WI38 (cell line): Measurements from ENCODE around the gene ARID4A.
"Not testable (repeated sequence)": the region's sequence is repeated elsewhere in the genome, so short reads cannot be mapped to it uniquely, and the experiment has no call there.

Experiments
- H3K4me3 ChIP-seq: 2 replicates; pipeline ENCODE4 v1.5.1; 2011; ENCODE audit warnings: low read depth, mild to moderate bottlenecking, control low read depth, low read length
- CTCF ChIP-seq: IDR thresholded peaks from 2 replicates; pipeline ENCODE4 v1.5.1; 2012; ENCODE audit warnings: low read depth, mild to moderate bottlenecking, control low read depth, low read length

Gene ARID4A

DNA sequence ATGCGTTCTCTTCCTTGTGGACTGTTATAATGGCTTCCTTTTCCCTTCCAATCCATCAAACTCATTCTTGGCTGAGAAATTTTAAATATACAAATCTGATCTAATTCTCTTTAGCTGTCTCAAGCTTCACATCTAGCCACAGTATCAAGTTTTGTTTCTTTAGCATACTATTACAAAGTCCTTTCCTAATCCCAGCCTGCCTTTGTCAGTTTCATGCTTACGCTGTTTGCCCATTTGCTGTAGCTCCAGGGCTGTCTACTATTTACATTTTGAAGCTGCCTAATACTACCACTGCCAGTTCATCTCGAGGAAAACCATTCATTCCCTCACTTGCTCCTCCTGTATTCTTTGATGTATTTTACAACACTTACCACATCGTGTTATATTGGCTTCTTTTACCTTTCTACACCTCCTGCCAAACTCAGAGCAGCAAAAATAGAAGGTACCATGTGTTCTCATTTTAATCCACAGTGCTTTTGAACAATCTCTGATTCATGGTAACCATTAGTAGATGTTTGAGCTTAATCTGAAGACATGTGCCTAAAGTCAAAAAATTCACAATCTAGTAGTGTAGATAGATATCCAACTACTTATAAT is 42.9 kb downstream of the ARID4A start:
- TF ChIP-seq CTCF: no peak
- H3K4me3 ChIP-seq: no peak overlapping the region

GRCh38 chr14:58343535-58343934 is 45.2 kb downstream of the ARID4A start:
- not testable (repeated sequence) for H3K4me3 ChIP-seq

- H3K4me3 ChIP-seq: no peak overlapping the region
- TF ChIP-seq CTCF: no peak
Measured at GRCh38 chr14:58353516-58354299, 55.4 kb downstream of the ARID4A start.

GRCh38 chr14:58354808-58355207 is 56.5 kb downstream of the ARID4A start:
- H3K4me3 ChIP-seq: no peak overlapping the region
- TF ChIP-seq CTCF: no peak

- no peak for TF ChIP-seq CTCF
- no peak overlapping the region for H3K4me3 ChIP-seq
Measured at GRCh38 chr14:58356268-58356667, 57.9 kb downstream of the ARID4A start.

DNA sequence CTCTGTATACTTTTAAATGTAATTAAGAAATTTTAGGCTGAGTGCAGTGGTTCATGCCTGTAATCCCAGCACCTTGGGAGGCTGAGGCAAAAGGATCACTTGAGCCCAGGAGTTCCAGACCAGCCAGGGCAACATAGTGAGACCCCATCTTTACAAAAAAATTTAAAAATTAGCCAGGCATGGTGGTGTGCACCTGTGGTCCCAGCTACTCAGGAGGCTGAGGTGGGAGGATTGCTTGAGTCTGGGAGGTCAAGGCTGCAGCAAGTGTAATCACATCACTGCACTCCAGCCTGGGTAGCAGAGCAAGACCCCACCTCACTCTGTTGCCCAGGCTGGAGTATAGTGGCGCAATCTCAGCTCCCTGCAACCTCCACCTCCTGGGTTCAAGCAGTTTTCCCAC is 63.9 kb downstream of the ARID4A start:
- H3K4me3 ChIP-seq: not testable (repeated sequence)

GRCh38 chr14:58362798-58363412 is 64.5 kb downstream of the ARID4A start:
- no peak overlapping the region for H3K4me3 ChIP-seq
- TF ChIP-seq CTCF: no peak

GRCh38 chr14:58364316-58364715 is 66.0 kb downstream of the ARID4A start:
- no peak overlapping the region for H3K4me3 ChIP-seq
- no peak for TF ChIP-seq CTCF
